KOPT-K1 (cell line): ENCODE measurements around the gene NPEPPS.

Experiments
- H3K27ac ChIP-seq: fragments of 200-600 bp; sonication (generic); 2 replicates; pipeline ENCODE4 v1.5.1; 2016; ENCODE audit warnings: antibody characterized with exemption, mild to moderate bottlenecking, low read depth, low read length; ENCODE audit not compliant: poor library complexity, severe bottlenecking
- H3K36me3 ChIP-seq: fragments of 200-600 bp; sonication (generic); 2 replicates; pipeline ENCODE4 v1.5.1; 2017; ENCODE audit warnings: antibody characterized with exemption, mild to moderate bottlenecking, low read length, moderate library complexity; ENCODE audit not compliant: insufficient read depth
- H3K9me3 ChIP-seq: fragments of 200-600 bp; sonication (generic); 2 replicates; pipeline ENCODE4 v1.5.1; 2017; ENCODE audit warnings: antibody characterized with exemption, low read length, mild to moderate bottlenecking; ENCODE audit not compliant: insufficient read depth, poor library complexity, severe bottlenecking

Gene NPEPPS

DNA sequence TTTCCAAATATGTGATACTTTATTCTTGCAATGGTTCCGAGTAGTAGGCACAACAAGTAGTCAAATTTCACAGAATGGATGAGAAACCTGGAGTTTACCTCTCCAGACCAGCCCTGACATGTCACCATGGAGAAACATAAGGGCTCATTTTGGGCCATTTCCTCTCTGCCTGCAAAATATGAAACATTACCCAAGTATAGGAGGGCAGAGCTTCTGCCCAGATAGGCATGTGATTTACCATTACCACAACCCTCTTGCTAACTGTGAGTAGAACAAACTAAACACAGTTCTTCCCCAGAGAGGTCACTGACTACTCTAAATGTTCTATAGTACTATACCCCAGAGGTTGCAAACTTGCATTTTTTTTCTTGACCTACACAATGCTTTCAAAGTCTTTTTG lies 103.1 kb downstream of the NPEPPS start:
- H3K27ac ChIP-seq: no peak overlapping the region
- no peaks in the 10 kb centered on the region for H3K36me3 ChIP-seq
- H3K9me3 ChIP-seq: no peaks in the 10 kb centered on the region

GRCh38 chr17:47634870-47635269 lies 104.0 kb downstream of the NPEPPS start:
- Histone ChIP-seq H3K36me3 (no peaks in the 10 kb centered on the region), H3K9me3 (no peaks in the 10 kb centered on the region), H3K27ac (no peak overlapping the region)

GRCh38 chr17:47635734-47636133 lies 104.8 kb downstream of the NPEPPS start:
- H3K36me3 ChIP-seq: no peaks in the 10 kb centered on the region
- H3K9me3 ChIP-seq: no peaks in the 10 kb centered on the region
- H3K27ac ChIP-seq: no peak overlapping the region

DNA sequence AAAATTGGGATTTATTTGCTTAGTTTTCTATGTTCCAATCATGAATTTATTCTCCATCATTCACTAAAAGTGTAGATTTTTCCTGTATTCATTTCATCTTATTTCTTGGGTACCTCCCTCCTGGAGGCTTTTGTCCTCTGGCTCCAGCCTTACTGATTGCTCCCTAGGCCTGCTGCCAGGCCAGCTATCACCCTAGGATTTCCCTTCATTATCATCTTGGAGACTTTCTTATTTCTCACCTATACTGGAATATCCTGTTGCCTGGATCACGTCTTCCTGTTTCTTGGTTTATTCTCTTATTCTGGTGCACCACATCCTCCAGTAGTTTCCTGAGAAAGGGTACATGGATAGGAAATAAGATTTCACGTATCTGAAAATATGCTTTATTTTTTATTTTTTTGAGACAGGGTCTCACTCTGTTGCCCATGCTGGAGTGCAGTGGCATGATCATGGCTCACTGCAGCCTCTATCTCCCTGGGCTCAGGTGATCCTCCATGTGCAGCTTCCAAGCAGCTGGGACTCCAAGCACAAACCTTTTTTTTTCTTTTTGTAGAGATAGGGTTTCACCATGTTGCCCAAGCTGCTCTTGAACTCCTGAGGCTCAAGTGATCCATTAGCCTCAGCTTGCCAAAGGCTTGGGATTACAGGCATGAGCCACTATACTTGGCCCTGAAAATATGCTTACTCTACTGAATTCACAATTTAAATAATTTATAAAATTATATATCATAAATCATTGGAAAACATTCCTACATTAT lies 105.5 kb downstream of the NPEPPS start:
- no peaks in the 10 kb centered on the region for H3K36me3 ChIP-seq

DNA sequence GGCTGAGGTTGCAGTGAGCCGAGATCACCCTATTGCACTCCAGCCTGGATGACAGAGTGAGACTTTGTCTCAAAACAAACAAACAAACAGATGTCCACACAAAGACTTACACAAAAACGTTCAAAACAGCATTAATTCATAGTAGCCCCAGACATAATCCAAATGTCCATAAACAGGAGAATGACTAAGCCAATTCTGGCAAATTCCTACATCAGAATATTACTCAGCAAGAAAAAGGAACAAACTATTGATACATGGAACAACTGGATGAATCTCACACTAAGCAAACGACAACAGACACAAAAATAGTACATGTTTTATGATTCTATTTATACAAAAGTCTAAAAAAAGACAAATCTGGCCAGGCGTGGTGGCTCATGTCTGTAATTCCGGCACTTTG lies 108.0 kb downstream of the NPEPPS start:
- no peak overlapping the region for H3K27ac ChIP-seq
- no peaks in the 10 kb centered on the region for H3K9me3 ChIP-seq
- H3K36me3 ChIP-seq: no peaks in the 10 kb centered on the region

More for the DNA sequence above, 105.5 kb downstream of the NPEPPS start:
- Histone ChIP-seq H3K27ac (no peak overlapping the region), H3K9me3 (no peaks in the 10 kb centered on the region)

DNA sequence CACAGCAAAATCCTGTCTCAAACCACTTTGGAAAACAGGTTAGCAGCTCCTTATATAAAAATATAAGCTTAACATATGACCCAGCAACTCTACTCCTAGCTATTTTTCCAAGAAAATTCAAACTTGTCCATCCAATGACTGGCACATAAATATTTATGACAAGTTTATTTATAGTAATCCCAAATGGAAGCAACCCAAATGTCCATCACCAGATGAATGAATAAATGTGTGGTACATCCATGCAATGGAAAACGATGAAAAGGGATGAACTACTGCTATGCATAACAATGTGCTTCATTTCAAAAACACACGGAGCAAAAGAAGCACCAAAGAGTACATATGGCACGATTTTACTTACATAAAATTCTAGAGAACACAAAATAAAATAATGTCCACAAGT lies 109.2 kb downstream of the NPEPPS start:
- no peak overlapping the region for H3K27ac ChIP-seq
- no peaks in the 10 kb centered on the region for H3K36me3 ChIP-seq

GRCh38 chr17:47641202-47641601 lies 110.3 kb downstream of the NPEPPS start:
- Histone ChIP-seq H3K36me3 (no peaks in the 10 kb centered on the region), H3K27ac (no peak overlapping the region), H3K9me3 (no peaks in the 10 kb centered on the region)

More for the DNA sequence above, 109.2 kb downstream of the NPEPPS start:
- H3K9me3 ChIP-seq: no peaks in the 10 kb centered on the region

DNA sequence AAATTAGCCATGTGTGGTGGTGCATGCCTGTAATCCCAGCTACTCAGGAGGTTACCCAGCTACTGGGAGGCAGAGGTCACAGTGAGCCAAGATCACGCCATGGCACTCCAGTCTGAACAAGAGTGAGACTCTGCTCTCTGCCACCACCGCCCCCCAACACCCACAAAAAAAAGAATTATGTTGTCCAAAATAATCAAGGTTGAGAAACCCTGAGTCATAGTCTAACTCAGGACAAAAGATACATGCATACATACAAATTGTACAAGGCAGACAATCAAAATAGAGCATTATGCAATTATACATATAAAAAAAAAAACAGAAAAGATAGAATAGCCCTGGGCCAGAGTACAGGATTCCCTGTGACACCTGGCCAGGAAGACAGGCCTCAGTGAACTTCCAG lies 112.2 kb downstream of the NPEPPS start:
- Histone ChIP-seq H3K36me3 (no peaks in the 10 kb centered on the region), H3K9me3 (no peaks in the 10 kb centered on the region), H3K27ac (no peak overlapping the region)

DNA sequence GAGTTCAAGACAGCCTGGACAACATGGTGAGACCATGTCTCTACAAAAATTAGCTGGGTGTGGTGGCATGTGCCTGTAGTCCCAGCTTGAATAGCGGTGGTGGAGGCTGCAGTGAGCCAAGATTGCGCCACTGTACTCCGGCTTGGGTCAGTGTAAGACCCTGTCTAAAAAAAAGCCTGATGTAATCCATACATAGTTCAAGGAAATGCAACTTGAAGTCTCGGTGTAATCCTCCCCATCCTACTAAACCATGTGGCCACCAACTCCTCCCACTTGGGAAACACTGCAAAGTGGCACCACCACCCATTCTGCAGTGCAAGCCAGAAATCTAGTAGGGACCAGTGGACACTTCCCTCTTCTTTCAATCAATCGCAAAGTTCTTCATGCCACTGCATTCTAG lies 113.4 kb downstream of the NPEPPS start:
- Histone ChIP-seq H3K27ac (no peak overlapping the region), H3K9me3 (no peaks in the 10 kb centered on the region)

DNA sequence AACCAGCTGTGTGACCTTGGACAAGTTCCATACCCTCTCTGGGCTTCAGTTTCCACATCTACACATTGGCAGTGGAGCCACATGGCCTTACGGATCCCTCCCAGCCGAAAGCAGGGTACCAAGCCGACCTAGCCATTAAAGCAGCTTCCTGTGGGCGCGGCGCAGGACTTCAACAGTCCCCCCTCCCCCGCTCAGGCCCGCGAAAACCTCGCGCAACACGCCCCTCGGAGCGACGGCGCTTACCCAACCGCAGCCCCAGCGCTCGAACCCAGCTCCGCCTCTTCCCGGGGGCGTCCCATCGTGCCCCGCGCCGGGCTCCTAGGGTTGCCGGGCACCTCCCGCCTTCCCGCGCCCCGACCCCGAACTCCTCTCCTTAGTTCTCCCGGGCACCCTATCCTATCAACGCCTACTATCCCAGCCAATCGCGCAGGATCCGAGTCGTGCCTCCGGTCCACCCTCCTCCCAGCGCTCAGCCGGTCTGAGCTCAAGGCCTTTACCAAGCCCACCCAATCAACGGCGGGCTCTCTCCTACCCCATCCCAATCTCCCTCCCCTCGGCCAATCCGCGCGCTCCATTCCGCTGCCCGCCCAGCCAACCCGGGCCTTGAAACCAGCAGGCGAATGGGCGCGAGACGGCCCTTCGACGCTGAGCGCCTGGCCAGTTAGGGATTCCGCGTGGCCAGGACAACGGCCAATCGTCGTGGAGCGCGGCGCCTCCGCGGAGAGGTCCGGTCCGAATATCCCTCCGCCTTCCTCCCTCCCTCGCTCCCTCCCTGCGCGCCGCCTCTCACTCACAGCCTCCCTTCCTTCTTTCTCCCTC lies 118.5 kb downstream of the NPEPPS start, which contains the start of gene KPNB1:
KPNB1 (plus strand) TSS at position 767 of the 819 bp plus-strand sequence. CDS start 326 bp downstream, outside the sequence.
- Histone ChIP-seq H3K27ac (peak within 1 kb of the TSS; percentile 88), H3K9me3 (no peaks in the 10 kb centered on the region), H3K36me3 (peaks cover 36% of the 10 kb centered on the region)

More for the DNA sequence above, 113.4 kb downstream of the NPEPPS start:
- no peaks in the 10 kb centered on the region for H3K36me3 ChIP-seq

DNA sequence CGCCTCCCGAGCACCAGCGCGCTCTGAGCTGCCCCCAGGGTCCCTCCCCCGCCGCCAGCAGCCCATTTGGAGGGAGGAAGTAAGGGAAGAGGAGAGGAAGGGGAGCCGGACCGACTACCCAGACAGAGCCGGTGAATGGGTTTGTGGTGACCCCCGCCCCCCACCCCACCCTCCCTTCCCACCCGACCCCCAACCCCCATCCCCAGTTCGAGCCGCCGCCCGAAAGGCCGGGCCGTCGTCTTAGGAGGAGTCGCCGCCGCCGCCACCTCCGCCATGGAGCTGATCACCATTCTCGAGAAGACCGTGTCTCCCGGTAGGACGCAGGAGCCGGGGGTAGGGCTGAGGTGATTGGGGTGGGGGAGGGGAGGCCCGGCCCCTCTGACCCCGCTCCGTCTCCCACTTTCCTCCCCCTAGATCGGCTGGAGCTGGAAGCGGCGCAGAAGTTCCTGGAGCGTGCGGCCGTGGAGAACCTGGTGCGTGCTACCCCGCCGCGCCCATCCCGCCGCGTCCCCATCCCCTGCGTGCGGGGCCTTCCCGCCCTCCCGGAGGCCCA lies 119.1 kb downstream of the NPEPPS start:
- H3K36me3 ChIP-seq: peaks cover 43% of the 10 kb centered on the region
- H3K27ac ChIP-seq: peak overlapping the region; percentile 88
- H3K9me3 ChIP-seq: no peaks in the 10 kb centered on the region

GRCh38 chr17:47650525-47651522 lies 119.9 kb downstream of the NPEPPS start:
- peak overlapping the region; percentile 88 for H3K27ac ChIP-seq
- H3K9me3 ChIP-seq: no peaks in the 10 kb centered on the region
- H3K36me3 ChIP-seq: peaks cover 51% of the 10 kb centered on the region

DNA sequence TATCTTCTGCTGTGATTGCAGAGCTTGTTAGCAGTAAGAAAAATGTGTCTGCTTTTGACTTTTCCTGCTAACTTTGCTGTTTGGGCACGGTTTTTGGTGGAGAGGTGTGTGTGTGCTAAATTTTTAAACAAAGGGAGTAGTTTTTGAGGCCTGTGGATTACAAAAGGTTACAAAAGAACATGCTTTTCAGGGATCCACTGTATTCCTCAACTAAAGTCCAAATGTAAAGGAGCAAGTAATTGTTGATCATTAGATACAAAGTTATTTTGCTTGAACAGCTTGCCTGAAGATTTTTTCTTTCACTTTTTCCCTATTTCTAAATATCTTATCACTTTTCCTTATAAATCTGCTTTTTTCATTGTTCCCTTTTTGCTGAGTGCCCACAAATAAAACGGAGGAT lies 120.8 kb downstream of the NPEPPS start:
- peaks cover 60% of the 10 kb centered on the region for H3K36me3 ChIP-seq
- H3K27ac ChIP-seq: peak overlapping the region; percentile 88
- H3K9me3 ChIP-seq: no peaks in the 10 kb centered on the region

DNA sequence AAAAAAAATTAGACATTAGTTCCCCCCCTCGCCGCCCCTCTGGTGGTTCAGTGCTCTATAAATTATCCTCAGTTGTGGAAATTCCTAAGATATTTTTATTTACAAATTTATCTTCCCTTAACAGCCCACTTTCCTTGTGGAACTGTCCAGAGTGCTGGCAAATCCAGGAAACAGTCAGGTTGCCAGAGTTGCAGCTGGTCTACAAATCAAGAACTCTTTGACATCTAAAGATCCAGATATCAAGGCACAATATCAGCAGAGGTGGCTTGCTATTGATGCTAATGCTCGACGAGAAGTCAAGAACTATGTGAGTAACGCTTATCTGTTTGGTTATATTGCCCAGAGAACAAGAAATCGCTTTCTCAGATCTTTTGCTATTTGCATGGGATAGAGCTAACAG lies 121.7 kb downstream of the NPEPPS start:
- no peak overlapping the region for H3K27ac ChIP-seq
- H3K36me3 ChIP-seq: peaks cover 68% of the 10 kb centered on the region
- H3K9me3 ChIP-seq: no peaks in the 10 kb centered on the region
